HepG2 (cell line): ENCODE data around the gene UBAP1L. TPM values are rescaled to one million over a fixed set of nuclear protein-coding genes. Genes with fewer than 3 reads are reported as not detected.

Experiments
- ATF7-NPFF ChIP-seq: sonication (generic); formaldehyde crosslinking; IDR thresholded peaks from 2 replicates; pipeline ENCODE4 v1.8.1; 2023; ENCODE audit warnings: mild to moderate bottlenecking, low read depth, missing genetic modification reagents, moderate library complexity
- CEBPB ChIP-seq: IDR thresholded peaks from 2 replicates; pipeline ENCODE4 v1.6.1; 2011; ENCODE audit warnings: low read depth, low read length, improper control_type of control experiment, borderline replicate concordance
- HOXA9 ChIP-seq: sonication (generic); formaldehyde crosslinking; IDR thresholded peaks from 2 replicates; pipeline ENCODE4 v1.8.1; 2022; ENCODE audit warnings: missing genetic modification reagents, mild to moderate bottlenecking, moderate library complexity, borderline replicate concordance
- NR2F2 ChIP-seq: IDR thresholded peaks from 2 replicates; pipeline ENCODE4 v1.6.1; 2012; ENCODE audit warnings: low read depth, inconsistent platforms, borderline replicate concordance
- PBX2 ChIP-seq: IDR thresholded peaks from 2 replicates; pipeline ENCODE4 v1.6.1; 2016; ENCODE audit warnings: control low read depth
- RFX5 ChIP-seq: IDR thresholded peaks from 2 replicates; pipeline ENCODE4 v1.6.1; 2011; ENCODE audit warnings: low read depth, low read length, improper control_type of control experiment
- SRF ChIP-seq: IDR thresholded peaks from 2 replicates; pipeline ENCODE4 v1.6.1; 2011; ENCODE audit warnings: mild to moderate bottlenecking, low read depth, low read length, moderate library complexity
- ZFP36 ChIP-seq: fragments of 150-350 bp; IDR thresholded peaks from 2 replicates; pipeline ENCODE4 v1.6.1; 2018; ENCODE audit warnings: borderline replicate concordance, low read length, low read depth; ENCODE audit not compliant: partially characterized antibody
- ZFP36L1 ChIP-seq: sonication (generic); formaldehyde crosslinking; IDR thresholded peaks from 2 replicates; pipeline ENCODE4 v1.8.0; 2022; ENCODE audit warnings: mild to moderate bottlenecking, missing genetic modification reagents, moderate library complexity
- ZFP41 ChIP-seq: sonication (generic); formaldehyde crosslinking; IDR thresholded peaks from 2 replicates; pipeline ENCODE4 v1.4.0; 2020; ENCODE audit warnings: mild to moderate bottlenecking, missing genetic modification reagents, borderline replicate concordance
- ZFX ChIP-seq: sonication (generic); formaldehyde crosslinking; IDR thresholded peaks from 2 replicates; pipeline ENCODE4 v1.4.0; 2020; ENCODE audit warnings: mild to moderate bottlenecking, low read depth, missing genetic modification reagents, moderate library complexity
- ZNF263 ChIP-seq: sonication (generic); formaldehyde crosslinking; IDR thresholded peaks from 2 replicates; pipeline ENCODE4 v1.4.0; 2020; ENCODE audit warnings: missing genetic modification reagents
- ZNF282 ChIP-seq: fragments of 450-650 bp; IDR thresholded peaks from 2 replicates; pipeline ENCODE4 v1.6.1; 2018; ENCODE audit not compliant: partially characterized antibody
- ZNF33A ChIP-seq: sonication (generic); formaldehyde crosslinking; IDR thresholded peaks from 2 replicates; pipeline ENCODE4 v1.5.1; 2020; ENCODE audit warnings: missing genetic modification reagents, mild to moderate bottlenecking, moderate library complexity, borderline replicate concordance
- ZNF33B ChIP-seq: sonication (generic); formaldehyde crosslinking; IDR thresholded peaks from 2 replicates; pipeline ENCODE4 v1.5.1; 2020; ENCODE audit warnings: mild to moderate bottlenecking, missing genetic modification reagents
- ZNF574 ChIP-seq: sonication (generic); formaldehyde crosslinking; IDR thresholded peaks from 2 replicates; pipeline ENCODE4 v1.4.0; 2020; ENCODE audit warnings: missing genetic modification reagents
- ZNF761 ChIP-seq: sonication (generic); formaldehyde crosslinking; conservative IDR thresholded peaks from 2 replicates; pipeline ENCODE4 v1.4.0; 2020; ENCODE audit warnings: mild to moderate bottlenecking, missing genetic modification reagents
- ZSCAN9 ChIP-seq: IDR thresholded peaks from 2 replicates; pipeline ENCODE4 v1.6.1; 2016; ENCODE audit warnings: borderline replicate concordance
- polyA plus RNA-seq, 8 experiments: library from polyadenylated mRNA; depleted of rRNA in 3 of 8; stranded (reverse) in 7 of 8; unstranded in 1 of 8; fragments of >200 nt; fragmentation: Illumina TruSeq in 4 of 8; extraction: Trizol in 4 of 8; gene quantifications; 2 replicates each; pipeline versions ENCODE4 v1.2.1 to v1.2.3, GENCODE V29; 2011 to 2016; ENCODE audit warnings: low read depth in 4 of 8, missing spikeins in 1 of 8, mixed read lengths in 1 of 8; ENCODE audit not compliant: insufficient read depth in 1 of 8
- total RNA-seq, 5 experiments: library from RNA; depleted of rRNA; stranded (reverse); fragments of >200 nt; fragmentation: Illumina TruSeq; extraction: Trizol; gene quantifications; 2 replicates each; pipeline ENCODE4 v1.2.3, GENCODE V29; 2016; ENCODE audit warnings: low read depth in 1 of 5
- TF ChIP-seq, protein P1 (sequence below): sonication (generic); formaldehyde crosslinking; IDR thresholded peaks from 2 replicates; pipeline ENCODE4 v1.4.0; 2020; ENCODE audit warnings: missing genetic modification reagents
- TF ChIP-seq, protein P2 (sequence below), 2 experiments: sonication (generic) in 1 of 2; formaldehyde crosslinking in 1 of 2; IDR thresholded peaks; 2 replicates each; pipeline versions ENCODE4 v1.4.0 to v1.6.1; 2018 to 2020; ENCODE audit warnings: missing genetic modification reagents in 2 of 2, borderline replicate concordance in 1 of 2, low read depth in 1 of 2, mild to moderate bottlenecking in 1 of 2, missing biosample characterization in 1 of 2
- TF ChIP-seq, protein P3 (sequence below): sonication (generic); formaldehyde crosslinking; IDR thresholded peaks from 2 replicates; pipeline ENCODE4 v1.4.0; 2020; ENCODE audit warnings: mild to moderate bottlenecking, low read depth, missing genetic modification reagents

The UBAP1L gene
- total and polyA plus RNA-seq, 2 of the 13 experiments (the other 11 are each of a cell fraction or from before 2014, with no cell fraction given) = 0.86 to 1.4 TPM

DNA sequence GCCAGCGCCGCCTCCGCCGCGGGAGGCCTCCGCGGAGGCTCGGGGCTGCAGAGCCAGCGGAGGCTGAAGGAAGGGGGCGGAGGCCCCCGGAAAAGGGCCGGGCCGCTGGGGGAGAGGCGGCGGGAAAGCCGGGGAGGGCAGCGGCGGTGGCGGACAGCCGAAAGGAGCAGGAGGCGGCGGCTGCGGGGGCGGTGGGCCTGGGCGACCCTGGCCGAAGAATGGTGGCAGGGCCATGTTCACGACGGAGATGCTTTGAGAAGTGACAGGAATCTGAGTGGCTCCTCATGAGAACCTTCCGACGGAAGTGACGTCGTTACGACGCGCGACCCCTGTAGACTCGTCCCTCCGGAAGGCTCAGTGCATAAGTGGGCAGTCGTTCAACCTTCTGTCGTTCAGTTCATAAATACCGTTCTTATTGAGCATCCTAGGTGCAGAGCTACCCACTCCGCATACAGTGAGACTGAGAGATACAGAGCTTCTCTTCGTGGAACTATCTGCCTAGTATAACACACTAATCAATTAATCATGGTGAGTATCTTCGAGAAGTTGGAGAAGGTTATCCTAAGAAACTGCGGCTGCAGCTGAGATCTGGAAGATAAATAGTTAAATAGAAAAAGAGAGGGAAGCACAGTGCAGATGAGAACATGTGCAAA lies 18.7 kb upstream of the UBAP1L start, which contains the start of gene PDCD7 (continued):
- peak; percentile 86 for TF ChIP-seq ZNF574
- TF ChIP-seq ZNF33B (CRISPR knock-in tag) = no peak
- no peak for TF ChIP-seq SRF
- TF ChIP-seq ATF7-NPFF (CRISPR knock-in tag) = no peak
- no peak for TF ChIP-seq CEBPB
- TF ChIP-seq ZFP36 = no peak
- TF ChIP-seq ZNF33A = no peak
- no peak for TF ChIP-seq NR2F2
- TF ChIP-seq ZNF263 (CRISPR knock-in tag) = no peak
- no peak for TF ChIP-seq ZFP41 (CRISPR knock-in tag)
- TF ChIP-seq, protein P1, sequence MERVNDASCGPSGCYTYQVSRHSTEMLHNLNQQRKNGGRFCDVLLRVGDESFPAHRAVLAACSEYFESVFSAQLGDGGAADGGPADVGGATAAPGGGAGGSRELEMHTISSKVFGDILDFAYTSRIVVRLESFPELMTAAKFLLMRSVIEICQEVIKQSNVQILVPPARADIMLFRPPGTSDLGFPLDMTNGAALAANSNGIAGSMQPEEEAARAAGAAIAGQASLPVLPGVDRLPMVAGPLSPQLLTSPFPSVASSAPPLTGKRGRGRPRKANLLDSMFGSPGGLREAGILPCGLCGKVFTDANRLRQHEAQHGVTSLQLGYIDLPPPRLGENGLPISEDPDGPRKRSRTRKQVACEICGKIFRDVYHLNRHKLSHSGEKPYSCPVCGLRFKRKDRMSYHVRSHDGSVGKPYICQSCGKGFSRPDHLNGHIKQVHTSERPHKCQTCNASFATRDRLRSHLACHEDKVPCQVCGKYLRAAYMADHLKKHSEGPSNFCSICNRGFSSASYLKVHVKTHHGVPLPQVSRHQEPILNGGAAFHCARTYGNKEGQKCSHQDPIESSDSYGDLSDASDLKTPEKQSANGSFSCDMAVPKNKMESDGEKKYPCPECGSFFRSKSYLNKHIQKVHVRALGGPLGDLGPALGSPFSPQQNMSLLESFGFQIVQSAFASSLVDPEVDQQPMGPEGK (CRISPR knock-in tag) = peak; percentile 45; the same call in 1 of the 2 replicates
- TF ChIP-seq ZNF761 = peak; percentile 27; the same call in 1 of the 2 replicates
- TF ChIP-seq ZFX (CRISPR knock-in tag) = peak; percentile 81
- TF ChIP-seq RFX5 = no peak; the same call in 1 of the 2 replicates
- peak; percentile 52; the same call in 1 of the 2 replicates for TF ChIP-seq ZSCAN9
- TF ChIP-seq ZNF282 = no peak
- TF ChIP-seq, protein P2, sequence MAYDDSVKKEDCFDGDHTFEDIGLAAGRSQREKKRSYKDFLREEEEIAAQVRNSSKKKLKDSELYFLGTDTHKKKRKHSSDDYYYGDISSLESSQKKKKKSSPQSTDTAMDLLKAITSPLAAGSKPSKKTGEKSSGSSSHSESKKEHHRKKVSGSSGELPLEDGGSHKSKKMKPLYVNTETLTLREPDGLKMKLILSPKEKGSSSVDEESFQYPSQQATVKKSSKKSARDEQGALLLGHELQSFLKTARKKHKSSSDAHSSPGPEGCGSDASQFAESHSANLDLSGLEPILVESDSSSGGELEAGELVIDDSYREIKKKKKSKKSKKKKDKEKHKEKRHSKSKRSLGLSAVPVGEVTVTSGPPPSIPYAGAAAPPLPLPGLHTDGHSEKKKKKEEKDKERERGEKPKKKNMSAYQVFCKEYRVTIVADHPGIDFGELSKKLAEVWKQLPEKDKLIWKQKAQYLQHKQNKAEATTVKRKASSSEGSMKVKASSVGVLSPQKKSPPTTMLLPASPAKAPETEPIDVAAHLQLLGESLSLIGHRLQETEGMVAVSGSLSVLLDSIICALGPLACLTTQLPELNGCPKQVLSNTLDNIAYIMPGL (CRISPR knock-in tag; IDR thresholded peaks at IDR 0.05; ENCODE audit: borderline replicate concordance in 1 of 2, low read depth in 1 of 2) = peak; percentile 34 to 72; a peak in 3 of 4 replicates
- TF ChIP-seq PBX2 (CRISPR knock-in tag) = 0 out of 2 replicates have a peak, but pooled peaks have one; percentile 15
- TF ChIP-seq HOXA9 (CRISPR knock-in tag) = no peak
- TF ChIP-seq, protein P3, sequence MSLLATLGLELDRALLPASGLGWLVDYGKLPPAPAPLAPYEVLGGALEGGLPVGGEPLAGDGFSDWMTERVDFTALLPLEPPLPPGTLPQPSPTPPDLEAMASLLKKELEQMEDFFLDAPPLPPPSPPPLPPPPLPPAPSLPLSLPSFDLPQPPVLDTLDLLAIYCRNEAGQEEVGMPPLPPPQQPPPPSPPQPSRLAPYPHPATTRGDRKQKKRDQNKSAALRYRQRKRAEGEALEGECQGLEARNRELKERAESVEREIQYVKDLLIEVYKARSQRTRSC (CRISPR knock-in tag) = no peak
- no peak for TF ChIP-seq ZFP36L1 (CRISPR knock-in tag)
